Measurements from ENCODE around the gene MFNG.

The MFNG gene

DNA sequence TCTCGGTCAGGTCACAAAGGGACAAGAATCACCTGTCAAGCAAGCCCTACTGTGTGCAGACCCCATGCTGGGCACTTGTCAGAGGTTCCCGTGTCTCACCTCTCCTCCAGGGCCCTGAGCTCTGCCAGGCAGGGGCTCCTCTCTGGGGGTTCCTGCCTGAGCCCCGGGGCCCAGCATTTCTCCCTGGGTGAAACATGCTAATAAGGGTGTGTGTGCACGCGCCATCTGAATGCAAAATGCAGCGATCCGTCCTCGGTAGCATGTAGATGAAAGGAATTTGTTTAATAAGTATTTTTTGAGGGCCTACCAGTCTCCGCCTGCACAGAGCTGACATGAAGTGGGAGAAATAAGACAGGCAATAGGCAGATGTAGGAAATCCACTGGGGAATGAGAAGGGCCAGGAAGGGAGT is 64.7 kb downstream of the MFNG start:
- no peak for TF ChIP-seq CTCF (IDR thresholded peaks at IDR 0.05; ENCODE audit: insufficient read depth, low read length, poor library complexity, severe bottlenecking)
- no peaks in the 10 kb centered on the region for H3K36me3 ChIP-seq (ENCODE audit: control insufficient read depth, insufficient read depth, low read length)
- peaks cover 4% of the 10 kb centered on the region for H3K27me3 ChIP-seq (replicated peaks; ENCODE audit: control insufficient read depth, insufficient read depth, low read length)
- DNase-seq (ENCODE audit: extremely low read depth, insufficient read length): no peak
- H3K4me3 ChIP-seq (replicated peaks; ENCODE audit: low read depth, low read length): no peak overlapping the region

- no peaks in the 10 kb centered on the region for H3K36me3 ChIP-seq (ENCODE audit: control insufficient read depth, insufficient read depth, low read length)
- no peak overlapping the region for H3K4me3 ChIP-seq (replicated peaks; ENCODE audit: low read depth, low read length)
- H3K27me3 ChIP-seq (replicated peaks; ENCODE audit: control insufficient read depth, insufficient read depth, low read length): peaks cover 4% of the 10 kb centered on the region
- no peak for TF ChIP-seq CTCF (IDR thresholded peaks at IDR 0.05; ENCODE audit: insufficient read depth, low read length, poor library complexity, severe bottlenecking)
- no peak for DNase-seq (ENCODE audit: extremely low read depth, insufficient read length)
These were observed 65.3 kb downstream of the MFNG start for GRCh38 chr22:37420686-37421467.

- Histone ChIP-seq H3K4me3 (replicated peaks; ENCODE audit: low read depth, low read length) (no peak overlapping the region), H3K27me3 (replicated peaks; ENCODE audit: control insufficient read depth, insufficient read depth, low read length) (peaks cover 4% of the 10 kb centered on the region), H3K36me3 (ENCODE audit: control insufficient read depth, insufficient read depth, low read length) (no peaks in the 10 kb centered on the region)
- DNase-seq (ENCODE audit: extremely low read depth, insufficient read length): no peak
- TF ChIP-seq CTCF (IDR thresholded peaks at IDR 0.05; ENCODE audit: insufficient read depth, low read length, poor library complexity, severe bottlenecking): no peak
These were observed 66.1 kb downstream of the MFNG start for GRCh38 chr22:37419969-37420685.

GRCh38 chr22:37419370-37419968 is 66.7 kb downstream of the MFNG start:
- Histone ChIP-seq H3K4me3 (replicated peaks; ENCODE audit: low read depth, low read length) (no peak overlapping the region), H3K27me3 (replicated peaks; ENCODE audit: control insufficient read depth, insufficient read depth, low read length) (peaks cover 4% of the 10 kb centered on the region), H3K36me3 (ENCODE audit: control insufficient read depth, insufficient read depth, low read length) (no peaks in the 10 kb centered on the region)
- TF ChIP-seq CTCF (IDR thresholded peaks at IDR 0.05; ENCODE audit: insufficient read depth, low read length, poor library complexity, severe bottlenecking): no peak
- DNase-seq (ENCODE audit: extremely low read depth, insufficient read length): no peak

Measured in GM06990 (cell line).